HG03103 (cell line): ENCODE results near the gene RAD52.

Source experiments
- ATAC-seq: cut with Tn5 transposase; IDR thresholded peaks from one replicate; pipeline ENCODE4 v1.9.1; 2021; ENCODE audit warnings: low read depth; ENCODE audit not compliant: unreplicated experiment

Gene RAD52

DNA sequence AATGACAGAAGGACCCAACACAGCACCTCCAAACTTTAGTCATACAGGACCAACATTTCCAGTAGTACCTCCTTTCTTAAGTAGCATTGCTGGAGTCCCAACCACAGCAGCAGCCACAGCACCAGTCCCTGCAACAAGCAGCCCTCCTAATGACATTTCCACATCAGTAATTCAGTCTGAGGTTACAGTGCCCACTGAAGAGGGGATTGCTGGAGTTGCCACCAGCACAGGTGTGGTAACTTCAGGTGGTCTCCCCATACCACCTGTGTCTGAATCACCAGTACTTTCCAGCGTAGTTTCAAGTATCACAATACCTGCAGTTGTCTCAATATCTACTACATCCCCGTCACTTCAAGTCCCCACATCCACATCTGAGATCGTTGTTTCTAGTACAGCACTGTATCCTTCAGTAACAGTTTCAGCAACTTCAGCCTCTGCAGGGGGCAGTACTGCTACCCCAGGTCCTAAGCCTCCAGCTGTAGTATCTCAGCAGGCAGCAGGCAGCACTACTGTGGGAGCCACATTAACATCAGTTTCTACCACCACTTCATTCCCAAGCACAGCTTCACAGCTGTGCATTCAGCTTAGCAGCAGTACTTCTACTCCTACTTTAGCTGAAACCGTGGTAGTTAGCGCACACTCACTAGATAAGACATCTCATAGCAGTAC is 64.6 kb downstream of the RAD52 start:
- ATAC-seq, result no peak

DNA sequence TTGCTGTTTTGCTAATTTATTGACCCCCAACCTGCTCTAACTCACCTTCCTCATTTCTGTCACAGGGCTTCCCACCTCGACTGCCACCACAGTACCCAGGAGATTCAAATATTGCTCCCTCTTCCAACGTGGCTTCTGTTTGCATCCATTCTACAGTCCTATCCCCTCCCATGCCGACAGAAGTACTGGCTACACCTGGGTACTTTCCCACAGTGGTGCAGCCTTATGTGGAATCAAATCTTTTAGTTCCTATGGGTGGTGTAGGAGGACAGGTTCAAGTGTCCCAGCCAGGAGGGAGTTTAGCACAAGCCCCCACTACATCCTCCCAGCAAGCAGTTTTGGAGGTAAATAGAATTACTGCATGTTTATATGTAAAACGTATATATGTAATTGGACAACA is 68.8 kb downstream of the RAD52 start:
- ATAC-seq, result no peak

GRCh38 chr12:879641-880040 is 69.9 kb downstream of the RAD52 start:
- ATAC-seq, result no peak

GRCh38 chr12:873954-874353 is 75.5 kb downstream of the RAD52 start:
- no peak for ATAC-seq

- ATAC-seq, result no peak
Observed at GRCh38 chr12:870378-870777, 79.1 kb downstream of the RAD52 start.

GRCh38 chr12:868722-869121 is 80.8 kb downstream of the RAD52 start:
- ATAC-seq, result no peak

DNA sequence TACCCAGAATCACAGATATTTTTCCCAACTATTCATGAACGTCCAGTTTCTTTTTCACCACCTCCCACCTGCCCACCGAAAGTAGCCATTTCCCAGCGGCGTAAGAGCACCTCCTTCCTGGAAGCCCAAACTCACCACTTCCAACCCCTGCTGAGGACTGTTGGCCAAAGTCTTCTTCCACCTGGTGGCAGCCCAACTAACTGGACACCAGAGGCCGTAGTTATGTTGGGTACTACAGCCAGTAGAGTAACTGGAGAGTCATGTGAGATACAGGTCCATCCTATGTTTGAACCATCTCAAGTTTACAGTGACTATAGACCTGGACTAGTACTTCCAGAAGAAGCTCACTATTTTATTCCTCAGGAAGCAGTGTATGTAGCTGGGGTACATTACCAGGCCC is 81.6 kb downstream of the RAD52 start:
- ATAC-seq, result no peak

- no peak for ATAC-seq
Observed at GRCh38 chr12:865614-866013, 83.9 kb downstream of the RAD52 start.

- ATAC-seq, result no peak
Observed at GRCh38 chr12:863285-863684, 86.2 kb downstream of the RAD52 start.

DNA sequence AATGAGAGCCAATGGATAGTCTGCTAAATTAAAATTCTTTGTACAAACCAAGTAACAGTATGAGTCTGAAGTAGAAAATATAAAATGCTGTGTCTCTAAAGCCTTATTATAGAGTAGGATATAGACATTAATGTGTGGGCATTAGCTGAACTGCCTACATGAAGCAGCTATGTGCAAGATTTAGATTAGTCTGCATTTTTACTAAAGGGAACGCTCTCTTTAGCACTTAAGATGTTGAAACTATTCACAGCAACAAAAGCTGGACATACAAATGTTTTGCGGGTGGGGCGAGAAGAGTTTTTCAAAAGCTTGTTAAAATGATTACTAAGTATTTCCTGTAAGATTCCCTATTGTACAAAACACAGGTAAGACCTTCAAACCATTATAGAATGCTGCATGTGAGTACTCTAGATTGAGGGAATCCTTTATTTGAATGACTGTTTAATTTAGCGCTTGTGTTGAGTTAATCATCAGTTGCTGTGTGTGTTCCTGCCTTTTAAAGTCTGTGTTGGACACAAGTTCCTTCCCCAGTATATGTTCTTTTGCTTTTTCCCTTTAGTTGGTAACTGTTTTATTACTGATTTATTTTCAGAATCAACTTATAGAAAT is 87.1 kb downstream of the RAD52 start:
- no peak for ATAC-seq
